Spinal cord (tissue), 10 donors: ENCODE measurements around the gene HECW1. TPM values are rescaled to one million over a fixed set of nuclear protein-coding genes. Genes with fewer than 3 reads are reported as not detected.
A peak's percentile ranks its signal among the peaks of the same experiment; 100 is the strongest.

ENCODE experiments used
- DNase-seq, 6 donors: peaks; one replicate each; pipeline versions ENCODE4 v3.0.0 to v3.0.0-alpha.2; 2013 to 2015; ENCODE audit warnings: low spot score in 6 of 6, low read depth in 4 of 6
- H3K27ac ChIP-seq: one replicate; pipeline ENCODE4 v1.5.1; 2013; ENCODE audit warnings: low read depth, low read length, control low read depth
- H3K27me3 ChIP-seq: one replicate; pipeline ENCODE4 v1.6.1; 2013; ENCODE audit warnings: low read length; ENCODE audit not compliant: control insufficient read depth, insufficient read depth
- H3K36me3 ChIP-seq: one replicate; pipeline ENCODE4 v1.6.1; 2013; ENCODE audit warnings: low read length; ENCODE audit not compliant: control insufficient read depth, insufficient read depth
- H3K4me1 ChIP-seq: one replicate; pipeline ENCODE4 v1.6.1; 2013; ENCODE audit warnings: low read length; ENCODE audit not compliant: control insufficient read depth, insufficient read depth
- H3K4me3 ChIP-seq: one replicate; pipeline ENCODE4 v1.5.1; 2013; ENCODE audit warnings: low read depth, low read length, control low read depth
- H3K9me3 ChIP-seq: one replicate; pipeline ENCODE4 v1.6.1; 2013; ENCODE audit warnings: low read length; ENCODE audit not compliant: control insufficient read depth, insufficient read depth
- WGBS: methylation state at CpG from one replicate; pipeline ENCODE4 v1.1.5; 2013; ENCODE audit warnings: missing lambda C conversion rate; ENCODE audit not compliant: insufficient coverage; 5-methylcytosine and 5-hydroxymethylcytosine counted together
- polyA plus RNA-seq, 2 donors: library from polyadenylated mRNA; unstranded; fragments of 120-200 nt; gene quantifications; one replicate each; pipeline ENCODE4 v1.2.1, GENCODE V29; 2013; ENCODE audit not compliant: insufficient read length in 2 of 2
- total RNA-seq, 2 donors: library from RNA; depleted of rRNA in 1 of 2; stranded (reverse); fragments of 120-200 nt in 1 of 2; fragments of >200 nt in 1 of 2; gene quantifications; one replicate each; pipeline versions ENCODE4 v1.2.3 to v1.2.4, GENCODE V29; 2013 to 2014
- donor health status: healthy.

The HECW1 gene
- total and polyA plus RNA-seq, 4 donors, result 10.7 to 23.5 (median 18.4) TPM

- no peak for DNase-seq
- no peaks in the 10 kb centered on the region for H3K36me3 ChIP-seq
- H3K27me3 ChIP-seq, result no peaks in the 10 kb centered on the region
- no peaks in the 10 kb centered on the region for H3K9me3 ChIP-seq
- peaks cover 9% of the 10 kb centered on the region for H3K4me1 ChIP-seq
- no peak overlapping the region for H3K4me3 ChIP-seq
- H3K27ac ChIP-seq, result no peak overlapping the region
- 83% methylated on average over 2 of the region's 4 CpGs for WGBS
These were observed 191.3 kb downstream of the HECW1 start for GRCh38 chr7:43303740-43304241.

GRCh38 chr7:43306404-43306803 is 194.0 kb downstream of the HECW1 start:
- peak in 1 of 6 donors; percentile 58 for DNase-seq
- Histone ChIP-seq H3K4me3 (no peak overlapping the region), H3K4me1 (peaks cover 9% of the 10 kb centered on the region), H3K27ac (no peak overlapping the region), H3K36me3 (no peaks in the 10 kb centered on the region), H3K9me3 (no peaks in the 10 kb centered on the region), H3K27me3 (no peaks in the 10 kb centered on the region)
- no CpG with 5 or more reads among the region's 5 CpGs for WGBS

- H3K27me3 ChIP-seq, result no peaks in the 10 kb centered on the region
- H3K4me3 ChIP-seq, result no peak overlapping the region
- no CpG with 5 or more reads among the region's 1 CpG for WGBS
- peak in 1 of 6 donors; percentile 61 for DNase-seq
- H3K27ac ChIP-seq, result no peak overlapping the region
- peaks cover 4% of the 10 kb centered on the region for H3K4me1 ChIP-seq
- peaks cover 5% of the 10 kb centered on the region for H3K36me3 ChIP-seq
- H3K9me3 ChIP-seq, result no peaks in the 10 kb centered on the region
These were observed 195.1 kb downstream of the HECW1 start for GRCh38 chr7:43307522-43307921.

- 72% methylated on average over 3 of the region's 8 CpGs for WGBS
- Histone ChIP-seq H3K27me3 (no peaks in the 10 kb centered on the region), H3K36me3 (peaks cover 5% of the 10 kb centered on the region), H3K4me3 (no peak overlapping the region), H3K4me1 (no peaks in the 10 kb centered on the region), H3K9me3 (no peaks in the 10 kb centered on the region), H3K27ac (no peak overlapping the region)
- DNase-seq, result no peak
These were observed 196.7 kb downstream of the HECW1 start for GRCh38 chr7:43308913-43309705.

- Histone ChIP-seq H3K9me3 (no peaks in the 10 kb centered on the region), H3K4me3 (no peak overlapping the region), H3K27me3 (no peaks in the 10 kb centered on the region), H3K36me3 (peaks cover 5% of the 10 kb centered on the region), H3K4me1 (no peaks in the 10 kb centered on the region), H3K27ac (no peak overlapping the region)
- no CpG with 5 or more reads among the region's 2 CpGs for WGBS
- peak in 1 of 6 donors; percentile 48 for DNase-seq
These were observed 197.2 kb downstream of the HECW1 start for GRCh38 chr7:43309706-43310022.

GRCh38 chr7:43311052-43311451 is 198.6 kb downstream of the HECW1 start:
- H3K9me3 ChIP-seq, result no peaks in the 10 kb centered on the region
- H3K27me3 ChIP-seq, result no peaks in the 10 kb centered on the region
- WGBS, result 83% methylated on average over 2 of the region's 5 CpGs
- no peaks in the 10 kb centered on the region for H3K4me1 ChIP-seq
- peaks cover 5% of the 10 kb centered on the region for H3K36me3 ChIP-seq
- no peak for DNase-seq
- no peak overlapping the region for H3K4me3 ChIP-seq
- H3K27ac ChIP-seq, result no peak overlapping the region

- Histone ChIP-seq H3K4me3 (no peak overlapping the region), H3K27ac (no peak overlapping the region), H3K9me3 (no peaks in the 10 kb centered on the region), H3K36me3 (peaks cover 5% of the 10 kb centered on the region), H3K27me3 (no peaks in the 10 kb centered on the region), H3K4me1 (no peaks in the 10 kb centered on the region)
- no peak for DNase-seq
- 99% methylated on average over 19 of the region's 22 CpGs for WGBS
These were observed 199.2 kb downstream of the HECW1 start for GRCh38 chr7:43311694-43312093.

GRCh38 chr7:43313628-43314378 is 201.4 kb downstream of the HECW1 start:
- no peak for DNase-seq
- no peaks in the 10 kb centered on the region for H3K9me3 ChIP-seq
- WGBS, result 86% methylated on average over 6 of the region's 9 CpGs
- peaks cover 4% of the 10 kb centered on the region for H3K4me1 ChIP-seq
- H3K27me3 ChIP-seq, result no peaks in the 10 kb centered on the region
- H3K4me3 ChIP-seq, result no peak overlapping the region
- H3K27ac ChIP-seq, result no peak overlapping the region
- peaks cover 5% of the 10 kb centered on the region for H3K36me3 ChIP-seq

- Histone ChIP-seq H3K4me1 (peaks cover 4% of the 10 kb centered on the region), H3K27me3 (no peaks in the 10 kb centered on the region), H3K4me3 (no peak overlapping the region), H3K9me3 (no peaks in the 10 kb centered on the region), H3K36me3 (peaks cover 5% of the 10 kb centered on the region), H3K27ac (no peak overlapping the region)
- no peak for DNase-seq
- WGBS, result 78% methylated on average over 4 of the region's 7 CpGs
These were observed 202.1 kb downstream of the HECW1 start for GRCh38 chr7:43314379-43315158.
